ENCODE results near the gene SLC5A8.

DNA sequence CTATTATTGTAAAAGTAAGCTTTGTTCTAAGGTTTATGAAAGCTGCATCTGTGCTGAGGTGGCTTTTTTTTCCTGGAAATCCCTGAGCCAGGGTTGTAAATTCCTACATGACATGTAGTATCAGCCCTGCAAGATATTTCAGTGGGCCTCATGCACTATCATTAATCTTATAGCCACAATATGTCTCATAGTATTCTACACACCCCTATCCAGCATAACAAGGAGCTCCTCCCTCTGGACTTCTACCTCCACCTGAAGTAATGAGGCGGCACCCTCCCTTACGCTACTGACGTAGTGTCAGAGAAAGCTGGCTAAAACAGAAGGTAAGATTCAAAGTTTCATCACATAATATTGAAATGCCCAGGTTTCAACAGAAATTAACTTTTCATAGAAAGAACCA, 35.5 kb downstream of the SLC5A8 start:
- TF ChIP-seq EP300 (IDR thresholded peaks at IDR 0.05; ENCODE audit: low read depth) (no peak), POLR2AphosphoS5 (IDR thresholded peaks at IDR 0.05) (no peak)

Measured in transverse colon (tissue), 3 donors.